Measurements from ENCODE around the gene PSAT1.

PSAT1 gene

GRCh38 chr9:78370991-78371390 is 74.1 kb downstream of the PSAT1 start:
- no peak for DNase-seq

GRCh38 chr9:78371981-78372380 is 75.1 kb downstream of the PSAT1 start:
- no peak for DNase-seq

Data from NCI-H2081 (cell line).